Small intestine (tissue), 7 donors: ENCODE results near the gene NRXN3. TPM values are rescaled to one million over a fixed set of nuclear protein-coding genes. Genes with fewer than 3 reads are reported as not detected.

Experiments
- DNase-seq, 2 donors: peaks; one replicate each; pipeline versions ENCODE4 v3.0.0 to v3.0.0-alpha.2; 2013
- FAIRE-seq: peaks from 2 replicates; lab custom pipeline; 2012; peaks lifted over from hg19 to GRCh38; lab: Jason Lieb, UNC
- H3K27ac ChIP-seq, 3 donors: one replicate each; pipeline ENCODE4 v1.5.1; 2013; ENCODE audit warnings: low read length in 2 of 3, mild to moderate bottlenecking in 2 of 3, control low read depth in 1 of 3, inconsistent platforms in 1 of 3, low read depth in 1 of 3, moderate library complexity in 1 of 3
- H3K27me3 ChIP-seq, 3 donors: one replicate each; pipeline ENCODE4 v1.6.1; 2013; ENCODE audit warnings: low read length in 3 of 3, inconsistent platforms in 1 of 3; ENCODE audit not compliant: control insufficient read depth in 3 of 3, insufficient read depth in 3 of 3
- H3K36me3 ChIP-seq, 3 donors: one replicate each; pipeline ENCODE4 v1.6.1; 2013; ENCODE audit warnings: low read length in 3 of 3, inconsistent platforms in 1 of 3, low read depth in 1 of 3, mild to moderate bottlenecking in 1 of 3, moderate library complexity in 1 of 3; ENCODE audit not compliant: control insufficient read depth in 3 of 3, insufficient read depth in 2 of 3
- H3K4me1 ChIP-seq, 3 donors: one replicate each; pipeline ENCODE4 v1.6.1; 2013; ENCODE audit warnings: low read length in 2 of 3, inconsistent platforms in 1 of 3, low read depth in 1 of 3, mild to moderate bottlenecking in 1 of 3, moderate library complexity in 1 of 3; ENCODE audit not compliant: control insufficient read depth in 3 of 3, insufficient read depth in 2 of 3
- H3K4me3 ChIP-seq, 3 donors: one replicate each; pipeline ENCODE4 v1.5.1; 2013; ENCODE audit warnings: low read length in 3 of 3, control low read depth in 1 of 3, inconsistent platforms in 1 of 3, low read depth in 1 of 3, mild to moderate bottlenecking in 1 of 3, moderate library complexity in 1 of 3
- H3K9me3 ChIP-seq, 2 donors: one replicate each; pipeline ENCODE4 v1.6.1; 2013; ENCODE audit warnings: low read depth in 1 of 2, low read length in 1 of 2; ENCODE audit not compliant: control insufficient read depth in 2 of 2, insufficient read depth in 1 of 2
- WGBS, 3 donors: extraction: QIAGEN DNeasy Blood & Tissue Kit; methylation state at CpG; one replicate each; pipeline ENCODE4 v1.1.7; 2013; 5-methylcytosine and 5-hydroxymethylcytosine counted together
- polyA plus RNA-seq, 4 donors: library from polyadenylated mRNA; stranded (reverse) in 3 of 4; unstranded in 1 of 4; fragments of 200-250 nt in 3 of 4; fragments of 120-200 nt in 1 of 4; gene quantifications; one replicate each; pipeline versions ENCODE4 v1.2.1 to v1.2.3, GENCODE V29; 2013
- donor health status: healthy with polysubstance abuse.
- donor health status: control.
- donor health status: control.
- donor health status: Bipolar disorder and iron deficiency.
- donor health status: healthy.

The NRXN3 gene
- polyA plus RNA-seq, 4 donors: 2.3 TPM; not detected in 2

DNA sequence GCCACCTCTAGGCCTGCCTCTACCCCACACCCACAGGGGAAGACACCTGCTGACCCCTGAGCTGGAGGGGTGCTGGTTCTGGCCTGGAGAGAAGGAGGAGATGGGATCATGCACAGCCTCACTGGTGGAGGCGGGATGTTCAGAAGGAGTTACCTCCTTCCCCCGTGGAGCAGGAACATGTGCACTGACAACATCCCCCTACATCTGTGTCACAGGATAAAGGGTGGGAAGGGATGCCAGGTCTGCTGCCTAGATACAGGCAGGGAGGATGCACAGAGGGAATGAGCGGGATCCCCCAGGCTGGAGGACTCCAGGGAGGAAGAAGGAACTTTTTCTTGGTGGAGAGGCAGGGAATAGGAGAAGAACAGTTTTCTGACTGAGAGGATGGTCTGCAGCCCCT, 8.8 kb downstream of the NRXN3 start:
- no peak for DNase-seq
- 67 to 84% (median 73%) methylated on average over 3 of the region's 3 CpGs for WGBS, 3 donors
- H3K4me3 ChIP-seq: no peak overlapping the region
- no peaks in the 10 kb centered on the region for H3K27me3 ChIP-seq
- no peaks in the 10 kb centered on the region for H3K9me3 ChIP-seq
- FAIRE-seq: no peak
- H3K4me1 ChIP-seq: no peaks in the 10 kb centered on the region
- H3K27ac ChIP-seq: no peak overlapping the region
- no peaks in the 10 kb centered on the region for H3K36me3 ChIP-seq

DNA sequence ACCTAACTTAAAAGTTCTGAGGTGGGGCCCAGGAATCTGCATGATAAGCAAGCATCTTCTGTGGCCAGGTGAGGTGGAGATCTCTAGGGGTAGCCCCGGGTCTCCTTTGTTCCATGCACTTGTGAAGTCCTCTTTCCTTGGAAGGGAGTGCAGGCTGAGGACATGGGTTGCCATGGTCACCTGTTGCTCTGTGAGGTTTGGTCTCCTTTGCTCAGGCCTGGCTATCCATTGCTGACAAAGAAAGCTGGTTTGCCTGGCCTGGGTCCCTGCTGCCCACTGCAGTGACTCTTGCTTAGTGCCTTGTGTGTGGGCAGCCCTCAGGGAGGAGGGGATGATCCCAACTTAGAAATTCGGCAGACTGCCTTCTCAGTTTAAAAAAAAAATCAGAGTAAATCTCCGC, 11.1 kb downstream of the NRXN3 start:
- FAIRE-seq (no peak), DNase-seq (no peak)
- WGBS, 3 donors: 54 to 69% (median 64%) methylated on average over 3 of the region's 3 CpGs
- no peaks in the 10 kb centered on the region for H3K9me3 ChIP-seq
- H3K27ac ChIP-seq: no peak overlapping the region
- no peaks in the 10 kb centered on the region for H3K27me3 ChIP-seq
- H3K4me1 ChIP-seq: no peaks in the 10 kb centered on the region
- H3K36me3 ChIP-seq: no peaks in the 10 kb centered on the region
- H3K4me3 ChIP-seq: no peak overlapping the region

GRCh38 chr14:78182722-78183121, 12.5 kb downstream of the NRXN3 start:
- Histone ChIP-seq H3K27ac (no peak overlapping the region), H3K9me3 (no peaks in the 10 kb centered on the region), H3K4me3 (no peak overlapping the region), H3K36me3 (no peaks in the 10 kb centered on the region), H3K27me3 (no peaks in the 10 kb centered on the region), H3K4me1 (no peaks in the 10 kb centered on the region)
- DNase-seq: no peak
- 77 to 82% (median 81%) methylated on average over 7 of the region's 7 CpGs for WGBS, 3 donors
- FAIRE-seq: no peak

DNA sequence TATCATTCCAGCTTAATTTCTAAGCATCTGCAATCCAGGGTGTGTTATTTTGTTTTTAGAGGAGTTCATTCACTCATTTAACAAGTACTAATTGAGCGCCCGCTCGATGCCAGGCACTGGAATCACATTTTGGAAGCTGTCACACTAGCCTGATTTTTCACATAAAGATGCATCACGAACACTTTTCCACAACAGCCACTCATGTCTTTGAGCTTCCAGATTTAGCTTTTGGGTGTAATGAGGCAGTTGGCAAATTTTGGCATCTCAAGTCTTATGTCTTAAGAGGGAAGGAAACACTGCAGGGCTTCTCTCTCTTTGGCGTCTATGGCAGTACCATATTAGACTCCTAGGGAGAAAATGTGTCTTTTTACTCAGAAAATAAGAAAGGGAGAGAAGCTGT, 14.0 kb downstream of the NRXN3 start:
- no peak for FAIRE-seq
- H3K9me3 ChIP-seq: no peaks in the 10 kb centered on the region
- no peak overlapping the region for H3K4me3 ChIP-seq
- 93 to 97% (median 95%) methylated on average over 5 of the region's 5 CpGs for WGBS, 3 donors
- no peak for DNase-seq
- no peaks in the 10 kb centered on the region for H3K27me3 ChIP-seq
- no peaks in the 10 kb centered on the region for H3K4me1 ChIP-seq
- H3K36me3 ChIP-seq: no peaks in the 10 kb centered on the region
- no peak overlapping the region for H3K27ac ChIP-seq

GRCh38 chr14:78186277-78186676, 16.1 kb downstream of the NRXN3 start:
- Histone ChIP-seq H3K4me3 (no peak overlapping the region), H3K4me1 (no peaks in the 10 kb centered on the region), H3K9me3 (no peaks in the 10 kb centered on the region), H3K36me3 (no peaks in the 10 kb centered on the region), H3K27me3 (no peaks in the 10 kb centered on the region), H3K27ac (no peak overlapping the region)
- WGBS, 3 donors: 82 to 89% (median 86%) methylated on average over 6 of the region's 6 CpGs
- FAIRE-seq (no peak), DNase-seq (no peak)

DNA sequence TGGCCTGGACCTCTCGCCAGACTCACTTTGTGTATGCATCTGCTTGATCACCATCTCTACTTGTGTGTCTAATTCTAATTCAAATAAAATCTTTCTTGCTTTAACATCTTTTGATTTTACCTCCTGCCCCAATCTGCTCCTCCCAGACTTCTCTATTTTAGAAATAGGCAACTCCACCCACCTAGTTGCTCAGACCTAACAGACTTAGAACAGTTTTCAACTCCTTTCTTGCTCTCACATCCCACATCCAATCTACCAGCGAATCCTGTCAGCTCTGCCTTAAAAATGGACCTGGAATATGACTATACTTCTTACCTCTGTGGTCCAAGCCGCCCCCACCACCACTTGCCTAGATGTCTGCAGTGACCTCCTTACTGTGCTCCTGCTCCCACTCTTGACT, 18.7 kb downstream of the NRXN3 start:
- no peak for FAIRE-seq
- 71 to 81% (median 74%) methylated on average over 3 of the region's 3 CpGs for WGBS, 3 donors

DNA sequence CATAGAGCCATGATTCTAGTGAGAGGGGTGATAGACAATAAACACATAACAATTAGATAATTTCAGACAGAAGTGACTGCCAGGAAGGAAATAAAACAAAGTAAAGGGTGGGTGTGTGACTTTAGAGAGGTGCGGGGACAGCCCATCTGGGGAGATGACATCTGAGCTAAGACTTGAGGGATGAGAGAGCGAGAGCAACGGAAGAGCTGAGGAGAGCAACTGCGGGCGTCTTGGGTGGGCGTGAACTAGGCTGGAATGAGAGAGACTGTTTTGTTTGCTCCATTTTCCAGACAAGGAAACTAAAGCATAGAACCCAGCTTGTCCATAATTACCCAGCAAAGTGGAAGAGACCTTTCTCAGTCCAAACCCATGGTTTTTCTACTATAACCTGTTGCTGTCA, 25.3 kb downstream of the NRXN3 start:
- WGBS, 3 donors: 77 to 81% (median 80%) methylated on average over 6 of the region's 6 CpGs
- DNase-seq (no peak), FAIRE-seq (no peak)
- no peaks in the 10 kb centered on the region for H3K36me3 ChIP-seq
- no peak overlapping the region for H3K4me3 ChIP-seq
- H3K4me1 ChIP-seq: no peaks in the 10 kb centered on the region
- H3K9me3 ChIP-seq: no peaks in the 10 kb centered on the region
- no peak overlapping the region for H3K27ac ChIP-seq
- H3K27me3 ChIP-seq: no peaks in the 10 kb centered on the region

More for the DNA sequence above, 18.7 kb downstream of the NRXN3 start:
- Histone ChIP-seq H3K4me1 (no peaks in the 10 kb centered on the region), H3K27ac (no peak overlapping the region), H3K9me3 (no peaks in the 10 kb centered on the region), H3K4me3 (no peak overlapping the region), H3K27me3 (no peaks in the 10 kb centered on the region), H3K36me3 (no peaks in the 10 kb centered on the region)
- no peak for DNase-seq

DNA sequence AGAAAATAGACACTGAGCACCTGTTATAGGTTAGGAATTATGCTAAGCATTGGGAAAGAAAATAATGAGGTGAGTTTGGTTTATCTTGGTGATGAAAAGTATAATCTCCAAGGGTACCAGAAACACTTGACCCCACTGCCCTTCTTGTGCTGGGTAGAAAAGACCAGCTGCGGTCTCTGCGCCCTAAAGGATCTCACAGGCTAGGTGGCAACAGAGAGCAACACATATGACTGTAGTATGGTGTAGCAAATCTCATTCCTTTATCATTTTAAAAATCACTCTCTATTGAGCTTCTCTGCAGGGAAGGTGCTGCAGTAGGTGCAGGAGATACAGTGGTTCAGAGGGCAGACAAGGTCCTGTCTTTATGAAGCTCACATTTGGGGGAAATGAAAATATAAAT, 26.1 kb downstream of the NRXN3 start:
- H3K4me3 ChIP-seq: no peak overlapping the region
- no peak for DNase-seq
- WGBS, 3 donors: 81 to 93% (median 88%) methylated on average over 2 of the region's 2 CpGs

DNA sequence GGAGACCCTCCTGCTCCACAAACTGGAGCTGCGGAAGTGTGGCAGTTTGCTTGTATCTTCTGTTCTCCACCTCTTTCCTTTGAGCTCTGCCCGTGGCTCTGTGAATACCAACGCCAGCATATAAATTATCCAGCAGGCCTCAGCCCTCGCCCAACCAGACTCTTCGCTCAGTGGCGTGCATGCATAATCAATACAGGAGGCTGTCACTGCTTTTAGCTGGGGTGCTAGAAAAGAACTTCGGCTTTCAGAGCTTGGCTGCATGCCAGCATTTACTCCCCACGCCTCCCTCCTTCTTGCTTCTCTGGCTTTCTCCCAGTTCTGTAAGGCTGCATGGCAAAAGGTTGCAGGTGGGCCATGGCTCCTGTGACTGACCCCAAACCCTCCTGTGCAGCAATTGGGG, 26.9 kb downstream of the NRXN3 start:
- Histone ChIP-seq H3K27me3 (no peaks in the 10 kb centered on the region), H3K36me3 (no peaks in the 10 kb centered on the region), H3K27ac (no peak overlapping the region), H3K9me3 (no peaks in the 10 kb centered on the region), H3K4me1 (no peaks in the 10 kb centered on the region), H3K4me3 (no peak overlapping the region)
- DNase-seq: no peak
- 64 to 70% (median 65%) methylated on average over 8 of the region's 8 CpGs for WGBS, 3 donors
- no peak for FAIRE-seq

More for the DNA sequence above, 26.1 kb downstream of the NRXN3 start:
- no peaks in the 10 kb centered on the region for H3K36me3 ChIP-seq
- no peak for FAIRE-seq
- H3K4me1 ChIP-seq: no peaks in the 10 kb centered on the region
- H3K27ac ChIP-seq: no peak overlapping the region
- H3K27me3 ChIP-seq: no peaks in the 10 kb centered on the region
- H3K9me3 ChIP-seq: no peaks in the 10 kb centered on the region
